Fibroblast of peridontal ligament (primary cell): ENCODE results near the gene CX3CL1.
"Not testable (repeated sequence)": the region's sequence is repeated elsewhere in the genome, so short reads cannot be mapped to it uniquely, and the experiment has no call there.

Source experiments
- DNase-seq: peaks from one replicate; pipeline ENCODE4 v3.0.0-alpha.2; 2010; ENCODE audit errors: extremely low read depth

Gene CX3CL1

GRCh38 chr16:57372372-57373116, at the start of gene CX3CL1:
TSS of gene CX3CL1 (plus strand) at chr16:57372490. CDS start at chr16:57372569, 79 bp downstream.
- DNase-seq: peak; percentile 8

- no peak for DNase-seq
Observed at GRCh38 chr16:57324749-57325148, 47.5 kb upstream of the CX3CL1 start.

GRCh38 chr16:57325458-57325857, 46.8 kb upstream of the CX3CL1 start:
- DNase-seq: peak; percentile 54

GRCh38 chr16:57329718-57330327, 42.5 kb upstream of the CX3CL1 start:
- no peak for DNase-seq

- DNase-seq: no peak
Observed at GRCh38 chr16:57331355-57331754, 40.9 kb upstream of the CX3CL1 start.

GRCh38 chr16:57333402-57333801, 38.9 kb upstream of the CX3CL1 start:
- DNase-seq: no peak

- DNase-seq: no peak
Observed at GRCh38 chr16:57335366-57335765, 36.9 kb upstream of the CX3CL1 start.

GRCh38 chr16:57341062-57341440, 31.2 kb upstream of the CX3CL1 start:
- no peak for DNase-seq

GRCh38 chr16:57341441-57342303, 30.6 kb upstream of the CX3CL1 start:
- peak; percentile 96 for DNase-seq

- not testable (repeated sequence) for DNase-seq
Observed at GRCh38 chr16:57342606-57343005, 29.7 kb upstream of the CX3CL1 start.

GRCh38 chr16:57343221-57343620, 29.1 kb upstream of the CX3CL1 start:
- no peak for DNase-seq

GRCh38 chr16:57344094-57344493, 28.2 kb upstream of the CX3CL1 start:
- not testable (repeated sequence) for DNase-seq

GRCh38 chr16:57345021-57345420, 27.3 kb upstream of the CX3CL1 start:
- DNase-seq: no peak

GRCh38 chr16:57345666-57346204, 26.6 kb upstream of the CX3CL1 start:
- DNase-seq: no peak

- DNase-seq: no peak
Observed at GRCh38 chr16:57347858-57348257, 24.4 kb upstream of the CX3CL1 start.

GRCh38 chr16:57348327-57348726, 24.0 kb upstream of the CX3CL1 start:
- DNase-seq: no peak

GRCh38 chr16:57349212-57350031, 22.9 kb upstream of the CX3CL1 start:
- DNase-seq: no peak

GRCh38 chr16:57352636-57353047, 19.6 kb upstream of the CX3CL1 start:
- DNase-seq: no peak

- DNase-seq: no peak
Observed at GRCh38 chr16:57354311-57354710, 18.0 kb upstream of the CX3CL1 start.

- DNase-seq: no peak
Observed at GRCh38 chr16:57355898-57356414, 16.3 kb upstream of the CX3CL1 start.

- no peak for DNase-seq
Observed at GRCh38 chr16:57356547-57356946, 15.7 kb upstream of the CX3CL1 start.
